H1 (cell line): ENCODE results near the gene TOM1L2. TPM values are rescaled to one million over a fixed set of nuclear protein-coding genes. Genes with fewer than 3 reads are reported as not detected.

ENCODE experiments used
- CTCF ChIA-PET: fragments of 300-600 bp; sonication (Branson Sonifier 250); formaldehyde crosslinking; loops from one replicate; lab custom pipeline; 2021; ENCODE audit not compliant: partially characterized antibody; lab: Charles Lee
- POLR2A ChIA-PET: fragments of 300-600 bp; sonication (Branson Sonifier 250); formaldehyde crosslinking; loops from one replicate; lab custom pipeline; 2021; ENCODE audit warnings: inconsistent platforms; ENCODE audit not compliant: partially characterized antibody; lab: Charles Lee
- DNase-seq, 2 experiments: peaks; one replicate each; pipeline versions ENCODE4 v3.0.0 to v3.0.0-alpha.2; 2010 to 2022; ENCODE audit warnings: low spot score in 2 of 2, low read depth in 1 of 2, mixed read lengths in 1 of 2
- FAIRE-seq: peaks from 2 replicates; lab custom pipeline; 2011; peaks lifted over from hg19 to GRCh38; lab: Jason Lieb, UNC
- H2AFZ ChIP-seq: 2 replicates; pipeline ENCODE4 v1.8.1; 2012; ENCODE audit warnings: low read length, inconsistent platforms
- H2AK5ac ChIP-seq: 2 replicates; pipeline ENCODE4 v1.6.1; 2013; ENCODE audit warnings: low read depth, low read length
- H2BK120ac ChIP-seq: replicated peaks from 2 replicates; pipeline ENCODE3; 2013; ENCODE audit warnings: low read depth, low read length, inconsistent platforms
- H2BK12ac ChIP-seq: 2 replicates; pipeline ENCODE4 v1.6.1; 2013; ENCODE audit warnings: low read depth, low read length
- H2BK15ac ChIP-seq: 2 replicates; pipeline ENCODE4 v1.6.1; 2013; ENCODE audit warnings: low read length
- H2BK20ac ChIP-seq: 2 replicates; pipeline ENCODE4 v1.6.1; 2013; ENCODE audit warnings: low read length
- H2BK5ac ChIP-seq: 2 replicates; pipeline ENCODE4 v1.6.1; 2013; ENCODE audit warnings: low read depth, low read length
- H3K14ac ChIP-seq: 2 replicates; pipeline ENCODE4 v1.6.1; 2013; ENCODE audit warnings: inconsistent platforms; ENCODE audit not compliant: insufficient read length
- H3K18ac ChIP-seq: 2 replicates; pipeline ENCODE4 v1.6.1; 2013; ENCODE audit warnings: low read length; ENCODE audit errors: extremely low read depth
- H3K23ac ChIP-seq: 2 replicates; pipeline ENCODE4 v1.6.1; 2013; ENCODE audit warnings: inconsistent platforms; ENCODE audit not compliant: insufficient read length
- H3K23me2 ChIP-seq: 2 replicates; pipeline ENCODE4 v1.6.1; 2013; ENCODE audit warnings: low read depth, low read length
- H3K27ac ChIP-seq: 2 replicates; pipeline ENCODE4 v1.6.1; 2011; ENCODE audit warnings: low read depth, low read length, inconsistent platforms
- H3K27me3 ChIP-seq, 4 experiments: replicated peaks in 1 of 4; 1 replicate in 1 of 4; 2 replicates in 3 of 4; pipeline versions ENCODE4 v1.6.1 to v1.8.1; 2011 to 2013; ENCODE audit warnings: low read length in 3 of 4, mild to moderate bottlenecking in 3 of 4, inconsistent platforms in 2 of 4, mixed read lengths in 2 of 4, moderate library complexity in 1 of 4; ENCODE audit not compliant: control insufficient read depth in 3 of 4, insufficient read depth in 3 of 4; ENCODE audit errors: extremely low read depth in 1 of 4
- H3K36me3 ChIP-seq, 4 experiments: 2 replicates each; pipeline versions ENCODE4 v1.6.1 to v1.8.1; 2011 to 2013; ENCODE audit warnings: mild to moderate bottlenecking in 4 of 4, low read length in 3 of 4, moderate library complexity in 2 of 4, control low read depth in 1 of 4, inconsistent platforms in 1 of 4; ENCODE audit not compliant: insufficient read depth in 4 of 4, control insufficient read depth in 2 of 4
- H3K4ac ChIP-seq: replicated peaks from 2 replicates; pipeline ENCODE3; 2013; ENCODE audit warnings: low read length, low read depth, mixed read lengths, inconsistent platforms; ENCODE audit not compliant: insufficient read length
- H3K4me1 ChIP-seq, 4 experiments: replicated peaks in 1 of 4; 1 replicate in 1 of 4; 2 replicates in 3 of 4; pipeline versions ENCODE4 v1.6.1 to v1.8.1; 2011 to 2013; ENCODE audit warnings: low read length in 3 of 4, inconsistent platforms in 2 of 4, mixed read lengths in 1 of 4; ENCODE audit not compliant: insufficient read depth in 4 of 4, control insufficient read depth in 3 of 4
- H3K4me2 ChIP-seq, 2 experiments: 2 replicates each; pipeline versions ENCODE4 v1.6.1 to v1.8.1; 2011 to 2013; ENCODE audit warnings: low read depth in 2 of 2, low read length in 2 of 2, control low read depth in 1 of 2, inconsistent platforms in 1 of 2, mild to moderate bottlenecking in 1 of 2; ENCODE audit not compliant: insufficient read depth in 1 of 2
- H3K4me3 ChIP-seq, 4 experiments: fragments of 200-600, 300-600 bp in 1 of 4; sonication (generic), shearing (Covaris generic), sonication (Bioruptor Twin) in 1 of 4; 2 replicates each; pipeline versions ENCODE4 v1.5.1 to v1.8.1; 2011 to 2016; ENCODE audit warnings: low read length in 4 of 4, low read depth in 3 of 4, control low read depth in 2 of 4, inconsistent platforms in 2 of 4, mild to moderate bottlenecking in 2 of 4, mixed read lengths in 1 of 4, moderate library complexity in 1 of 4; ENCODE audit not compliant: insufficient read depth in 2 of 4; ENCODE audit errors: extremely low read depth in 1 of 4
- H3K56ac ChIP-seq: replicated peaks from 2 replicates; pipeline ENCODE3; 2013; ENCODE audit warnings: low read depth, mild to moderate bottlenecking, mixed read lengths, low read length, inconsistent platforms; ENCODE audit not compliant: insufficient read length
- H3K79me1 ChIP-seq: 2 replicates; pipeline ENCODE4 v1.6.1; 2013; ENCODE audit warnings: low read depth, low read length, control low read depth
- H3K79me2 ChIP-seq, 2 experiments: 2 replicates each; pipeline versions ENCODE4 v1.6.1 to v1.8.1; 2012 to 2013; ENCODE audit warnings: low read length in 2 of 2, mild to moderate bottlenecking in 2 of 2, inconsistent platforms in 1 of 2; ENCODE audit not compliant: insufficient read depth in 2 of 2, control insufficient read depth in 1 of 2
- H3K9ac ChIP-seq, 4 experiments: replicated peaks in 1 of 4; 1 replicate in 1 of 4; 2 replicates in 3 of 4; pipeline versions ENCODE4 v1.6.1 to v1.8.1; 2011 to 2013; ENCODE audit warnings: low read depth in 3 of 4, low read length in 3 of 4, control low read depth in 2 of 4, mild to moderate bottlenecking in 2 of 4, moderate library complexity in 2 of 4, inconsistent platforms in 1 of 4; ENCODE audit errors: extremely low read depth in 1 of 4
- H3K9me3 ChIP-seq, 2 experiments: 2 replicates each; pipeline versions ENCODE4 v1.6.1 to v1.8.1; 2012 to 2013; ENCODE audit warnings: mild to moderate bottlenecking in 2 of 2, moderate library complexity in 2 of 2, control low read depth in 1 of 2, inconsistent platforms in 1 of 2, low read depth in 1 of 2, low read length in 1 of 2, mixed read lengths in 1 of 2; ENCODE audit not compliant: insufficient read depth in 2 of 2
- H4K20me1 ChIP-seq, 2 experiments: replicated peaks in 1 of 2; 2 replicates each; pipeline versions ENCODE3 to v1.8.1; 2011 to 2013; ENCODE audit warnings: inconsistent platforms in 2 of 2, low read length in 2 of 2, mild to moderate bottlenecking in 1 of 2; ENCODE audit not compliant: insufficient read depth in 2 of 2, control insufficient read depth in 1 of 2
- H4K5ac ChIP-seq: 2 replicates; pipeline ENCODE4 v1.6.1; 2013; ENCODE audit warnings: low read length, low read depth, mixed read lengths, inconsistent platforms; ENCODE audit not compliant: insufficient read length
- H4K8ac ChIP-seq: 2 replicates; pipeline ENCODE4 v1.8.0; 2013; ENCODE audit warnings: mild to moderate bottlenecking, moderate library complexity, low read length, inconsistent platforms; ENCODE audit not compliant: insufficient read depth; ENCODE audit errors: extremely low read depth
- H4K91ac ChIP-seq: replicated peaks from 2 replicates; pipeline ENCODE3; 2013; ENCODE audit warnings: low read length, mixed read lengths, inconsistent platforms; ENCODE audit not compliant: insufficient read length
- ASH2L ChIP-seq: fragments of 200-600, 300-600 bp; sonication (generic); IDR thresholded peaks from one replicate; pipeline ENCODE4 v1.7.1; 2017; ENCODE audit warnings: low read length
- BACH1 ChIP-seq: IDR thresholded peaks from 2 replicates; pipeline ENCODE4 v1.6.1; 2012; ENCODE audit warnings: low read length, improper control_type of control experiment
- CTBP2 ChIP-seq: IDR thresholded peaks from 2 replicates; pipeline ENCODE4 v1.7.0; 2011; ENCODE audit warnings: borderline replicate concordance, mild to moderate bottlenecking, moderate library complexity, mixed read lengths, low read length; ENCODE audit not compliant: insufficient read depth, insufficient read length
- EP300 ChIP-seq, 2 experiments: IDR thresholded peaks; 1 replicate in 1 of 2; 2 replicates in 1 of 2; pipeline ENCODE4 v1.6.1; 2011 to 2012; ENCODE audit warnings: low read depth in 2 of 2, low read length in 2 of 2, mild to moderate bottlenecking in 2 of 2, borderline replicate concordance in 1 of 2, inconsistent platforms in 1 of 2, moderate library complexity in 1 of 2
- HDAC6 ChIP-seq: IDR thresholded peaks from one replicate; pipeline ENCODE4 v1.7.1; 2012; ENCODE audit warnings: low read depth, mild to moderate bottlenecking, inconsistent platforms, low read length, moderate library complexity
- KDM4A ChIP-seq: IDR thresholded peaks from one replicate; pipeline ENCODE4 v1.7.1; 2012; ENCODE audit warnings: low read depth, mild to moderate bottlenecking, moderate library complexity, low read length, inconsistent platforms; ENCODE audit not compliant: severe bottlenecking
- SUZ12 ChIP-seq: fragments of 200-600 bp; sonication (generic); IDR thresholded peaks from 2 replicates; pipeline ENCODE4 v1.6.1; 2012; ENCODE audit warnings: mild to moderate bottlenecking, inconsistent platforms, low read length, moderate library complexity, mixed read lengths
- WGBS, 2 experiments: shearing (Covaris generic) in 1 of 2; methylation state at CpG; one replicate each; pipeline versions ENCODE4 v1.1.6 to v1.1.7; 2013 to 2015; ENCODE audit warnings: low lambda C conversion rate in 2 of 2, mixed read lengths in 2 of 2, inconsistent platforms in 1 of 2, low coverage in 1 of 2, missing lambda C conversion rate in 1 of 2; ENCODE audit not compliant: insufficient replicate concordance in 2 of 2, insufficient coverage in 1 of 2, insufficient read length in 1 of 2; ENCODE audit errors: extremely low coverage in 1 of 2, missing lambda C conversion rate in 1 of 2; 5-methylcytosine and 5-hydroxymethylcytosine counted together
- polyA plus RNA-seq, 7 experiments: library from polyadenylated mRNA; depleted of rRNA in 3 of 7; stranded (reverse) in 5 of 7; unstranded in 2 of 7; fragments of >200 nt in 5 of 7; fragments of 200-250 nt in 2 of 7; gene quantifications; 1 replicate in 5 of 7; 2 replicates in 1 of 7; 4 replicates in 1 of 7; pipeline versions ENCODE4 v1.2.1 to v1.2.3, GENCODE V29; 2011 to 2013; ENCODE audit warnings: missing spikeins in 2 of 7, mixed read lengths in 2 of 7
- total RNA-seq: library from RNA; stranded (reverse); fragmentation: NEBNext Ultra II Directional; extraction: Animal tissue kit (Norgen Biotek cat#: 25700); gene quantifications from 2 replicates; pipeline ENCODE4 v1.2.1, GENCODE V29; 2021
- TF ChIP-seq, protein P1 (sequence below): IDR thresholded peaks from 2 replicates; pipeline ENCODE4 v1.6.1; 2012; ENCODE audit warnings: inconsistent platforms

Gene TOM1L2
- total and polyA plus RNA-seq, 2 of the 8 experiments (the other 6 are each of a cell fraction or from before 2014, with no cell fraction given): 2.0 to 3.4 TPM

DNA sequence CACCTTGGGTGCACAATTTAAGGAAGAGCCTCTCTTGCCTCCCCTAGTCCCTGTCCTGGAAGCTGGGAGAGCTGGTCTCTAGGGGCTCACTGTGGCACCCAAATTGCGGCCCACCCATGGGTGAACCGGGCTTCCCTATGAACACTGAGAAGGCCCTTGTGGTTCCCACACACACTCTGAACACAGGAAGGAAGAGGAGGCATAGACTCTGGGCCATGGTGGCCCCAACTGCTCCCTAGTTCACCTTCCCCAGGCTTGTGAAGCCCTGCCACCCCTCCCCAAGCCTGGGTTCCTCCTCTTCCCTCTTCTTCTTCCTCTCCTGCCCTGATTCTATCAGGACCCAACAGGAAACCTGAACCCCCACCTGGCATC is 145.9 kb downstream of the TOM1L2 start:
- Histone ChIP-seq H3K23me2 (peaks cover 5% of the 10 kb centered on the region), H3K9ac (no peak overlapping the region), H3K56ac (no peak overlapping the region), H3K4ac (no peak overlapping the region), H3K79me1 (peaks cover 39% of the 10 kb centered on the region), H2BK15ac (no peak overlapping the region), H3K36me3 (peaks cover 0 to 3% (median 1%) of the 10 kb centered on the region in 4 experiments; a peak in 3 of 8 replicates), H3K79me2 (peaks cover 21 to 78% of the 10 kb centered on the region in 2 experiments; a peak in 3 of 4 replicates), H3K4me3 (no peak overlapping the region), H3K9me3 (no peaks in the 10 kb centered on the region), H2BK120ac (no peak overlapping the region), H3K14ac (no peak overlapping the region), H2AK5ac (no peak overlapping the region), H3K4me2 (no peak overlapping the region), H2BK5ac (no peak overlapping the region), H2BK20ac (no peak overlapping the region), H4K5ac (no peak overlapping the region), H3K27me3 (no peaks in the 10 kb centered on the region; a peak in 1 of 7 replicates), H4K91ac (no peak overlapping the region), H3K18ac (no peak overlapping the region), H4K20me1 (peaks cover 41 to 67% of the 10 kb centered on the region in 2 experiments), H3K4me1 (peaks cover 13 to 37% (median 21%) of the 10 kb centered on the region in 4 experiments), H3K27ac (no peak overlapping the region), H4K8ac (no peak overlapping the region), H2AFZ (no peak overlapping the region), H3K23ac (no peak overlapping the region), H2BK12ac (no peak overlapping the region)
- ChIA-PET POLR2A (interaction anchor here (1.8 to 24.7 kb wide), 4 partner anchors 4 to 34 kb away, joined by 5 to 532 read pairs (median 288); partner anchors contain the start of gene SREBF1), CTCF (interaction anchor here (0.6 to 8.9 kb wide), 4 partner anchors 10 to 179 kb away, joined by 3 to 66 read pairs (median 17); partner anchors contain the start of gene SREBF1)
- FAIRE-seq: no peak
- WGBS, 2 experiments: 93% methylated on average over 2 of the region's 2 CpGs; no CpG with 5 or more reads in 1 of the 2 experiments
- no peak for TF ChIP-seq KDM4A
- no peak for TF ChIP-seq EP300 (IDR thresholded peaks at IDR 0.05; ENCODE audit: borderline replicate concordance in 1 of 2, low read depth in 2 of 2, low read length in 2 of 2)
- TF ChIP-seq SUZ12: no peak
- TF ChIP-seq HDAC6: no peak
- TF ChIP-seq BACH1: no peak
- TF ChIP-seq, protein P1, sequence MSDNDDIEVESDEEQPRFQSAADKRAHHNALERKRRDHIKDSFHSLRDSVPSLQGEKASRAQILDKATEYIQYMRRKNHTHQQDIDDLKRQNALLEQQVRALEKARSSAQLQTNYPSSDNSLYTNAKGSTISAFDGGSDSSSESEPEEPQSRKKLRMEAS: no peak
- no peak for TF ChIP-seq CTBP2
- TF ChIP-seq ASH2L: no peak
- DNase-seq: no peak
